GM18511 (cell line): ENCODE measurements around the gene CHAT.

Experiments
- ATAC-seq: cut with Tn5 transposase; IDR thresholded peaks from one replicate; pipeline ENCODE4 v1.9.1; 2021; ENCODE audit warnings: mild to moderate bottlenecking, moderate library complexity; ENCODE audit not compliant: unreplicated experiment

The CHAT gene

GRCh38 chr10:49613882-49614241 is at the start of gene CHAT:
Gene CHAT (plus strand): TSS chr10:49614037. CDS start chr10:49614190, 153 bp downstream.
- no peak for ATAC-seq

GRCh38 chr10:49564461-49565009 is 49.3 kb upstream of the CHAT start:
- ATAC-seq = no peak

GRCh38 chr10:49567810-49568209 is 46.0 kb upstream of the CHAT start:
- peak; percentile 11 for ATAC-seq

- peak; percentile 78 for ATAC-seq
These were observed 45.6 kb upstream of the CHAT start for GRCh38 chr10:49568235-49568634.

GRCh38 chr10:49569031-49569631 is 44.7 kb upstream of the CHAT start:
- no peak for ATAC-seq

GRCh38 chr10:49571388-49571787 is 42.4 kb upstream of the CHAT start:
- no peak for ATAC-seq

- ATAC-seq = no peak
These were observed 41.2 kb upstream of the CHAT start for GRCh38 chr10:49572594-49573114.

- no peak for ATAC-seq
These were observed 38.3 kb upstream of the CHAT start for GRCh38 chr10:49575489-49576072.

- no peak for ATAC-seq
These were observed 36.5 kb upstream of the CHAT start for GRCh38 chr10:49577182-49577925.

- ATAC-seq = no peak
These were observed 35.4 kb upstream of the CHAT start for GRCh38 chr10:49578392-49578791.

GRCh38 chr10:49579621-49580020 is 34.2 kb upstream of the CHAT start:
- ATAC-seq = no peak

- no peak for ATAC-seq
These were observed 28.4 kb upstream of the CHAT start for GRCh38 chr10:49585387-49585786.

- no peak for ATAC-seq
These were observed 25.9 kb upstream of the CHAT start for GRCh38 chr10:49587981-49588380.

- ATAC-seq = peak; percentile 77
These were observed 20.9 kb upstream of the CHAT start for GRCh38 chr10:49592726-49593563.

GRCh38 chr10:49593564-49593875 is 20.3 kb upstream of the CHAT start:
- no peak for ATAC-seq

GRCh38 chr10:49593998-49594397 is 19.8 kb upstream of the CHAT start:
- no peak for ATAC-seq

- no peak for ATAC-seq
These were observed 19.2 kb upstream of the CHAT start for GRCh38 chr10:49594594-49594993.

- no peak for ATAC-seq
These were observed 18.7 kb upstream of the CHAT start for GRCh38 chr10:49595003-49595712.

- no peak for ATAC-seq
These were observed 17.9 kb upstream of the CHAT start for GRCh38 chr10:49595713-49596492.

GRCh38 chr10:49596493-49596809 is 17.4 kb upstream of the CHAT start:
- no peak for ATAC-seq
